Measurements from ENCODE around the gene SMC3. TPM values are rescaled to one million over a fixed set of nuclear protein-coding genes. Genes with fewer than 3 reads are reported as not detected.

The SMC3 gene
- total and polyA plus RNA-seq, 2 of the 13 experiments (the other 11 are each of a cell fraction or from before 2014, with no cell fraction given): 11.7 to 48.0 TPM

DNA sequence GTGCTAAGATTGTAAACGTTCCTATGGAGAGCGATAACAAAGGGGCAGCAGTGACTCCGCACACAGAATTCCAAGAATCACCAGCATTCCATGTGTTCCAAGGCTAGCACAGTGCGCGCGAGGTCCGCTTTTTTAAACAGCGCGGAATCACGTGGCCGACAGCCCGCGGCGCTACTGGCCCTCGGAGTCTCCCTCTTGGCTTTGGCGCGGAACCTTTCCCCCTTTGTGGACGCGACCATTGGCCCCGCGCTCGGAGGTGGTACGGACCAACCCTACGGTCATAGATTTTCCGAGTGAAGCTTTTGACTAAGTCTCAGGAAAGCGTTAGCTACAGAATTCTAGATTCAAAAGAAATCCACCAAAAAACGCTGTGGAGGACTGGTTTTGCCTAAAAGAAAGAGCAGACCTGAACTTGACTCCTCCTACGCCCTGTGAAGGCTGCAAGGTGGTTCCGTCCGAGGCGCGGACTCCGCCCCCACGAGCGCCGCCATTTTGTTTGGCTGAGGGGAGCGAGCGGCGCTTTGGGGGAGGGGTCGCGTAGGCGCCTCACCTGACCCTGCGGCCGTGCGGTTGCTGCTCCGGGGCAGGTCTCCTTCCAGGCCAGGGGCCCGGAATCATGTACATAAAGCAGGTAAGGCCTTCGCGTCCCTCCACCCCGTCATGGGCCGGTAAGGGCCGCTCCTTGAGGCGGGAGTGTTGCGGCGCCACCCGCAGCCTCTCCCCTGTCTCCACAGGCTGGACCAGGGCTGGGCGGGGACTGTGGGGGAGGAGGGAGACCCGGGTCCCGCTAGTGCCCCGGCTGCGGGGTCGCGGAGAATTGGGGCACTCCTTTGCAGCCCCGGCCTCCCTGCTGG, at the start of gene SMC3 (continued):
- TF ChIP-seq, protein P1, sequence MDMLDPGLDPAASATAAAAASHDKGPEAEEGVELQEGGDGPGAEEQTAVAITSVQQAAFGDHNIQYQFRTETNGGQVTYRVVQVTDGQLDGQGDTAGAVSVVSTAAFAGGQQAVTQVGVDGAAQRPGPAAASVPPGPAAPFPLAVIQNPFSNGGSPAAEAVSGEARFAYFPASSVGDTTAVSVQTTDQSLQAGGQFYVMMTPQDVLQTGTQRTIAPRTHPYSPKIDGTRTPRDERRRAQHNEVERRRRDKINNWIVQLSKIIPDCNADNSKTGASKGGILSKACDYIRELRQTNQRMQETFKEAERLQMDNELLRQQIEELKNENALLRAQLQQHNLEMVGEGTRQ (IDR thresholded peaks at IDR 0.05; ENCODE audit: low read depth, low read length): peak; percentile 90
- TF ChIP-seq, protein P1 (CRISPR knock-in tag; IDR thresholded peaks at IDR 0.05; ENCODE audit: borderline replicate concordance): peak; percentile 95; the same call in 1 of the 2 replicates
- TF ChIP-seq ZFAT (CRISPR knock-in tag; conservative IDR thresholded peaks at IDR 0.05) (peak; percentile 7; the same call in 1 of the 2 replicates), ZNF446 (CRISPR knock-in tag; IDR thresholded peaks at IDR 0.05) (peak; percentile 80; the same call in 1 of the 2 replicates), CHD2 (IDR thresholded peaks at IDR 0.05; ENCODE audit: low read depth, low read length) (peak; percentile 66; the same call in 1 of the 2 replicates), IRF1 (CRISPR knock-in tag; IDR thresholded peaks at IDR 0.05; ENCODE audit: low read depth) (no peak), NR2F2 (IDR thresholded peaks at IDR 0.05; ENCODE audit: borderline replicate concordance, low read depth) (peak; percentile 51; the same call in 1 of the 2 replicates), ZNF790 (CRISPR knock-in tag; IDR thresholded peaks at IDR 0.05; ENCODE audit: borderline replicate concordance) (peak; percentile 79; the same call in 1 of the 2 replicates), BCL3 (CRISPR knock-in tag; IDR thresholded peaks at IDR 0.05) (peak; percentile 36; the same call in 1 of the 2 replicates), HOXA5 (CRISPR knock-in tag; IDR thresholded peaks at IDR 0.05) (peak; percentile 89), ZNF549 (CRISPR knock-in tag; IDR thresholded peaks at IDR 0.05) (no peak), FOXC1 (CRISPR knock-in tag; IDR thresholded peaks at IDR 0.05; ENCODE audit: borderline replicate concordance) (peak; percentile 84; the same call in 1 of the 2 replicates), ZNF256 (CRISPR knock-in tag; conservative IDR thresholded peaks at IDR 0.05) (peak; percentile 93), RBM22 (optimal IDR thresholded peaks at IDR 0.05; ENCODE audit: low read length) (no peak), ARNT2 (CRISPR knock-in tag; IDR thresholded peaks at IDR 0.05; ENCODE audit: low read depth) (peak; percentile 96)
- TF ChIP-seq, protein P2, sequence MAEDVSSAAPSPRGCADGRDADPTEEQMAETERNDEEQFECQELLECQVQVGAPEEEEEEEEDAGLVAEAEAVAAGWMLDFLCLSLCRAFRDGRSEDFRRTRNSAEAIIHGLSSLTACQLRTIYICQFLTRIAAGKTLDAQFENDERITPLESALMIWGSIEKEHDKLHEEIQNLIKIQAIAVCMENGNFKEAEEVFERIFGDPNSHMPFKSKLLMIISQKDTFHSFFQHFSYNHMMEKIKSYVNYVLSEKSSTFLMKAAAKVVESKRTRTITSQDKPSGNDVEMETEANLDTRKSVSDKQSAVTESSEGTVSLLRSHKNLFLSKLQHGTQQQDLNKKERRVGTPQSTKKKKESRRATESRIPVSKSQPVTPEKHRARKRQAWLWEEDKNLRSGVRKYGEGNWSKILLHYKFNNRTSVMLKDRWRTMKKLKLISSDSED (CRISPR knock-in tag; IDR thresholded peaks at IDR 0.05): no peak
- TF ChIP-seq, protein P3, sequence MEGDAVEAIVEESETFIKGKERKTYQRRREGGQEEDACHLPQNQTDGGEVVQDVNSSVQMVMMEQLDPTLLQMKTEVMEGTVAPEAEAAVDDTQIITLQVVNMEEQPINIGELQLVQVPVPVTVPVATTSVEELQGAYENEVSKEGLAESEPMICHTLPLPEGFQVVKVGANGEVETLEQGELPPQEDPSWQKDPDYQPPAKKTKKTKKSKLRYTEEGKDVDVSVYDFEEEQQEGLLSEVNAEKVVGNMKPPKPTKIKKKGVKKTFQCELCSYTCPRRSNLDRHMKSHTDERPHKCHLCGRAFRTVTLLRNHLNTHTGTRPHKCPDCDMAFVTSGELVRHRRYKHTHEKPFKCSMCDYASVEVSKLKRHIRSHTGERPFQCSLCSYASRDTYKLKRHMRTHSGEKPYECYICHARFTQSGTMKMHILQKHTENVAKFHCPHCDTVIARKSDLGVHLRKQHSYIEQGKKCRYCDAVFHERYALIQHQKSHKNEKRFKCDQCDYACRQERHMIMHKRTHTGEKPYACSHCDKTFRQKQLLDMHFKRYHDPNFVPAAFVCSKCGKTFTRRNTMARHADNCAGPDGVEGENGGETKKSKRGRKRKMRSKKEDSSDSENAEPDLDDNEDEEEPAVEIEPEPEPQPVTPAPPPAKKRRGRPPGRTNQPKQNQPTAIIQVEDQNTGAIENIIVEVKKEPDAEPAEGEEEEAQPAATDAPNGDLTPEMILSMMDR (CRISPR knock-in tag; IDR thresholded peaks at IDR 0.05): 0 out of 2 replicates have a peak, but pooled peaks have one; percentile 4
- TF ChIP-seq, protein P4, sequence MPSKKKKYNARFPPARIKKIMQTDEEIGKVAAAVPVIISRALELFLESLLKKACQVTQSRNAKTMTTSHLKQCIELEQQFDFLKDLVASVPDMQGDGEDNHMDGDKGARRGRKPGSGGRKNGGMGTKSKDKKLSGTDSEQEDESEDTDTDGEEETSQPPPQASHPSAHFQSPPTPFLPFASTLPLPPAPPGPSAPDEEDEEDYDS (CRISPR knock-in tag; IDR thresholded peaks at IDR 0.05): peak; percentile 93
